Lung (tissue), 13 donors: Measurements from ENCODE around the gene IHH. TPM values are rescaled to one million over a fixed set of nuclear protein-coding genes. Genes with fewer than 3 reads are reported as not detected.

Experiments
- ATAC-seq: fragments of 200-7000 bp; cut with Tn5 transposase; one replicate; pipeline ENCODE4 v1.9.1; 2020; ENCODE audit warnings: moderate number of reproducible peaks; ENCODE audit not compliant: insufficient read depth, low FRiP score
- DNase-seq, 3 donors: peaks; one replicate each; pipeline ENCODE4 v3.0.0-alpha.2; 2013 to 2017
- H3K27ac ChIP-seq, 2 donors: one replicate each; pipeline ENCODE4 v1.5.1; 2013; ENCODE audit warnings: mild to moderate bottlenecking in 2 of 2, moderate library complexity in 2 of 2, control low read depth in 1 of 2, inconsistent platforms in 1 of 2, low read depth in 1 of 2, low read length in 1 of 2
- H3K27me3 ChIP-seq, 3 donors: one replicate each; pipeline ENCODE4 v1.5.1; 2013; ENCODE audit warnings: low read length in 2 of 3; ENCODE audit not compliant: control insufficient read depth in 3 of 3, insufficient read depth in 3 of 3
- H3K36me3 ChIP-seq, 4 donors: one replicate each; pipeline ENCODE4 v1.5.1; 2013; ENCODE audit warnings: low read length in 4 of 4, mild to moderate bottlenecking in 1 of 4, moderate library complexity in 1 of 4; ENCODE audit not compliant: control insufficient read depth in 4 of 4, insufficient read depth in 4 of 4
- H3K4me1 ChIP-seq, 5 donors: one replicate each; pipeline ENCODE4 v1.5.1; 2013; ENCODE audit warnings: low read length in 5 of 5, mild to moderate bottlenecking in 2 of 5, moderate library complexity in 1 of 5; ENCODE audit not compliant: control insufficient read depth in 5 of 5, insufficient read depth in 5 of 5
- H3K4me3 ChIP-seq: one replicate; pipeline ENCODE4 v1.5.1; 2013; ENCODE audit warnings: mild to moderate bottlenecking, control low read depth, moderate library complexity
- H3K9ac ChIP-seq, 2 donors: one replicate each; pipeline ENCODE4 v1.5.1; 2013; ENCODE audit warnings: low read length in 2 of 2, control low read depth in 1 of 2; ENCODE audit not compliant: insufficient read depth in 1 of 2
- H3K9me3 ChIP-seq, 4 donors: one replicate each; pipeline ENCODE4 v1.5.1; 2013; ENCODE audit warnings: low read length in 3 of 4, mild to moderate bottlenecking in 1 of 4, moderate library complexity in 1 of 4; ENCODE audit not compliant: control insufficient read depth in 4 of 4, insufficient read depth in 3 of 4
- WGBS, 2 donors: extraction: QIAGEN DNeasy Blood & Tissue Kit; methylation state at CpG; one replicate each; pipeline ENCODE4 v1.1.7; 2013; 5-methylcytosine and 5-hydroxymethylcytosine counted together
- polyA plus RNA-seq, 2 donors: library from polyadenylated mRNA; stranded (reverse); fragments of 200-250 nt; gene quantifications; one replicate each; pipeline ENCODE4 v1.2.1, GENCODE V29; 2013
- small RNA-seq: library from RNA; depleted of rRNA; stranded (forward); fragments of <200 nt; gene quantifications from one replicate; pipeline ENCODE3, GENCODE V24; 2014; ENCODE audit warnings: low replicate concordance
- total RNA-seq, 2 donors: library from RNA; depleted of rRNA in 1 of 2; stranded (reverse); fragments of >200 nt in 1 of 2; gene quantifications; one replicate each; pipeline ENCODE4 v1.2.1, GENCODE V29; 2014 to 2021
- TF ChIP-seq, protein P1 (sequence below): IDR thresholded peaks from 2 replicates; pipeline ENCODE4 v1.5.1; 2012; ENCODE audit warnings: mild to moderate bottlenecking; ENCODE audit errors: control extremely low read depth, extremely low read depth
- donor health status: control.
- donor health status: control.
- donor health status: Bipolar disorder and iron deficiency.
- donor health status: healthy.
- donor health status: DM: yes; HTN: yes; CAD: no.

IHH gene
- total and polyA plus RNA-seq, 4 donors = 0.55 to 4.4 (median 2.0) TPM

DNA sequence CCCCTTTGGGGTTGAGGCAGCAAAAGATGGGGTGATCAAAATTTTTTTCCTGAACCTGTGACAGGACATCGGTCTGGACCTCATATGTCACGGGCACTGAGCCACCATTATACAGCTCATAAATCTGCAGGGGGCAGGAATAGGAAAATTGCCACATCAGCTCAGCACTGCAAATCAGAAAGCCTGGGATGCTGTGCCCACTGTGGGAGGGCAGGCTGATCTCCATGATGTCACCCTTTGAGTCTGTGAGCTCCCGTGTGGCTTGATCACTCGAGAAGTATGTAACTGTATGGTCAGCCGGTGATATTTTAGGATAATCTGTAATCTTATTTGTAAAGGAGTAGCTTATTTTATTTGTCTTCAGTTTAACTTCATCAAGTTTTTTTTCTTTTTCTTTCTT lies 49.8 kb downstream of the IHH start:
- no peak for DNase-seq
- Histone ChIP-seq H3K36me3 (no peaks in the 10 kb centered on the region), H3K9ac (no peak overlapping the region), H3K4me1 (no peaks in the 10 kb centered on the region), H3K27ac (no peak overlapping the region), H3K27me3 (peaks cover 0 to 4% (median 0%) of the 10 kb centered on the region in 3 donors), H3K4me3 (no peak overlapping the region), H3K9me3 (no peaks in the 10 kb centered on the region)
- TF ChIP-seq, protein P1, sequence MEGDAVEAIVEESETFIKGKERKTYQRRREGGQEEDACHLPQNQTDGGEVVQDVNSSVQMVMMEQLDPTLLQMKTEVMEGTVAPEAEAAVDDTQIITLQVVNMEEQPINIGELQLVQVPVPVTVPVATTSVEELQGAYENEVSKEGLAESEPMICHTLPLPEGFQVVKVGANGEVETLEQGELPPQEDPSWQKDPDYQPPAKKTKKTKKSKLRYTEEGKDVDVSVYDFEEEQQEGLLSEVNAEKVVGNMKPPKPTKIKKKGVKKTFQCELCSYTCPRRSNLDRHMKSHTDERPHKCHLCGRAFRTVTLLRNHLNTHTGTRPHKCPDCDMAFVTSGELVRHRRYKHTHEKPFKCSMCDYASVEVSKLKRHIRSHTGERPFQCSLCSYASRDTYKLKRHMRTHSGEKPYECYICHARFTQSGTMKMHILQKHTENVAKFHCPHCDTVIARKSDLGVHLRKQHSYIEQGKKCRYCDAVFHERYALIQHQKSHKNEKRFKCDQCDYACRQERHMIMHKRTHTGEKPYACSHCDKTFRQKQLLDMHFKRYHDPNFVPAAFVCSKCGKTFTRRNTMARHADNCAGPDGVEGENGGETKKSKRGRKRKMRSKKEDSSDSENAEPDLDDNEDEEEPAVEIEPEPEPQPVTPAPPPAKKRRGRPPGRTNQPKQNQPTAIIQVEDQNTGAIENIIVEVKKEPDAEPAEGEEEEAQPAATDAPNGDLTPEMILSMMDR = no peak
- ATAC-seq = no peak
- WGBS, 2 donors = 85 to 91% methylated on average over 5 of the region's 5 CpGs

DNA sequence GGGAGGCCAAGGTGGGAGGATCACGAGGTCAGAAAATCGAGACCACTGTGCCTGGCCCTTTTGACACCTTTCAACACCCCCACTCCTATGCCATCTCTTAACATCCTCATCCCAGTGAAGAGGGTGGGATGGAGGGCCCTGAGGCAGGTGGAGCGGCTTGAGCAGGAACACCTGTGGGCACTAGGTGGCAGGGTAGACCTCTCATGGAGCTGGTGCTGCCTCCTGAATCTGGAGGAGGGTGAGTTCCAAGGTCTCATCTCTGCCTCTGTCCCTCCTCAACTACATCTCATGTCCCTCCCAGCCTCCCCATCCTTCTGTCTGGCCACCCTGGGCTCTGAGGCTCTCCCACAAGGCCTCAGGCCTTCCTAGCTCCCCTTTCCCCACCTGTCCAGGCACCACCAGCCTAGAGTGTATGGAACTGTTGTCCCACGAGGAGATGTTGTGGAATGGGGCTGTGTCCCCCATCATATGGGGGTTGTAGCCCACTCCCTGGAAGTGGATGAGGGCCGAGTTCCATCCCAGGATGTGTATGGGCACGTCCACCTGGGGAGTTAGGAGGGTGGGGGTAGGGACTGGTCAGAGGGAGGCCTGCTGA lies 50.5 kb downstream of the IHH start:
- Histone ChIP-seq H3K27ac (no peak overlapping the region), H3K4me1 (no peaks in the 10 kb centered on the region), H3K9ac (no peak overlapping the region), H3K27me3 (peaks cover 0 to 4% (median 0%) of the 10 kb centered on the region in 3 donors), H3K4me3 (no peak overlapping the region), H3K36me3 (no peaks in the 10 kb centered on the region), H3K9me3 (no peaks in the 10 kb centered on the region)
- DNase-seq (no peak), ATAC-seq (no peak)
- TF ChIP-seq, protein P1 = no peak
- WGBS, 2 donors = 52 to 59% methylated on average over 6 of the region's 6 CpGs

DNA sequence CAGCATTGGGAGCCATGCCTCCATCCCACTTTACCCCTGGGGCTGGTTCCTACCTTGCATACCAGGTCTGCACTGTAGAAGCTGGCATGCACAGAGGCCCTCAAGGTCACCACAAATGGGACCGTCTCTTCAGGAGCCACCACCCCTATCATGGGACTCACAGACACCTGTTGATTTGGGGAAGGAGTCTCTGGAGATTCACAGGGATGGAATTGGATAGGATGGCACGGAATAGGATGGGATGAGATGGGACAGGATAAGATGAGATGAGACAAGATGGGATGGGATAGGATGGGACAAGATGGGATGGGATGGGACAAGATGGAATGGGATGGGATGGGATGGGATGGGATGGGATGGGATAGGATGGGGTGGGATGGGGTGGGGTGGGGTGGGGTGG lies 51.4 kb downstream of the IHH start:
- no peak for ATAC-seq
- no peaks in the 10 kb centered on the region for H3K36me3 ChIP-seq
- no peak overlapping the region for H3K9ac ChIP-seq
- no peak overlapping the region for H3K4me3 ChIP-seq
- 72 to 81% methylated on average over 2 of the region's 2 CpGs for WGBS, 2 donors
- TF ChIP-seq, protein P1 = no peak
- peaks cover 0 to 10% (median 3%) of the 10 kb centered on the region in 3 donors for H3K27me3 ChIP-seq
- no peaks in the 10 kb centered on the region for H3K9me3 ChIP-seq
- no peak overlapping the region for H3K27ac ChIP-seq
- no peak for DNase-seq
- no peaks in the 10 kb centered on the region for H3K4me1 ChIP-seq

Small RNAs within 50 kb of the gene (small RNA-seq; reads per million reads assigned to genes)
- gene MIR3131 = not detected
- gene RN7SL764P = not detected

Other genes with a start within 250 kb of the IHH start
- not detected for gene PRKAG3, start 229.1 kb downstream of the IHH start, total RNA-seq
- gene PRKAG3, start 229.1 kb downstream of the IHH start, polyA plus RNA-seq = under 1 TPM in 1 of 2 donors, not detected in 1; 0.01 TPM
- gene WNT6, start 201.1 kb downstream of the IHH start, total RNA-seq = under 1 TPM; 0.40 to 0.54 TPM
- under 1 TPM; 0.08 to 0.16 TPM for gene WNT6, start 201.1 kb downstream of the IHH start, polyA plus RNA-seq
- under 1 TPM; 0.65 to 0.77 TPM for gene WNT10A, start 180.1 kb downstream of the IHH start, total RNA-seq
- gene WNT10A, start 180.1 kb downstream of the IHH start, polyA plus RNA-seq = under 1 TPM; 0.17 to 0.43 TPM
- gene CDK5R2, start 101.3 kb downstream of the IHH start, total RNA-seq = under 1 TPM in 1 of 2 donors, not detected in 1; 0.17 TPM
- gene CDK5R2, start 101.3 kb downstream of the IHH start, polyA plus RNA-seq = under 1 TPM; 0.03 to 0.08 TPM
- not detected for gene FEV, start 75.7 kb downstream of the IHH start, total RNA-seq
- not detected for gene FEV, start 75.7 kb downstream of the IHH start, polyA plus RNA-seq
- not detected for gene CRYBA2, start 67.5 kb downstream of the IHH start, total RNA-seq
- under 1 TPM in 1 of 2 donors, not detected in 1; 0.08 TPM for gene CRYBA2, start 67.5 kb downstream of the IHH start, polyA plus RNA-seq
- gene CFAP65, start 19.4 kb downstream of the IHH start, total RNA-seq = 10 to 100 TPM; 10.3 to 16.5 TPM
- gene CFAP65, start 19.4 kb downstream of the IHH start, polyA plus RNA-seq = 1 to 10 TPM; 3.9 to 5.8 TPM
- 10 to 100 TPM; 13.3 to 21.1 TPM for gene NHEJ1, start 99.9 kb upstream of the IHH start, total RNA-seq
- 10 to 100 TPM in 1 of 2 donors, 1 to 10 TPM in 1; 8.4 to 11.7 TPM for gene NHEJ1, start 99.9 kb upstream of the IHH start, polyA plus RNA-seq
- gene SLC23A3, start 109.1 kb upstream of the IHH start, total RNA-seq = 1 to 10 TPM; 2.0 to 2.5 TPM
- 1 to 10 TPM in 1 of 2 donors, under 1 TPM in 1; 0.80 to 1.7 TPM for gene SLC23A3, start 109.1 kb upstream of the IHH start, polyA plus RNA-seq
- 10 to 100 TPM; 27.5 to 66.9 TPM for gene CNPPD1, start 116.0 kb upstream of the IHH start, total RNA-seq
- 10 to 100 TPM; 37.2 to 60.1 TPM for gene CNPPD1, start 116.0 kb upstream of the IHH start, polyA plus RNA-seq
- gene RETREG2, start 117.4 kb upstream of the IHH start, total RNA-seq = 10 to 100 TPM; 42.1 to 80.6 TPM
- 10 to 100 TPM; 46.8 to 56.6 TPM for gene RETREG2, start 117.4 kb upstream of the IHH start, polyA plus RNA-seq
- 10 to 100 TPM; 28.2 to 41.4 TPM for gene ZFAND2B, start 145.9 kb upstream of the IHH start, total RNA-seq
- gene ZFAND2B, start 145.9 kb upstream of the IHH start, polyA plus RNA-seq = 10 to 100 TPM; 37.7 to 45.1 TPM
- 10 to 100 TPM; 17.2 to 40.4 TPM for gene ABCB6, start 158.0 kb upstream of the IHH start, total RNA-seq
- gene ABCB6, start 158.0 kb upstream of the IHH start, polyA plus RNA-seq = 10 to 100 TPM; 27.7 to 49.4 TPM
- gene ATG9A, start 168.7 kb upstream of the IHH start, total RNA-seq = 10 to 100 TPM; 49.1 TPM
- gene ATG9A, start 168.7 kb upstream of the IHH start, polyA plus RNA-seq = 10 to 100 TPM; 22.5 to 36.1 TPM
- gene ANKZF1, start 168.9 kb upstream of the IHH start, total RNA-seq = 100 to 1,000 TPM in 1 of 2 donors, 10 to 100 TPM in 1; 40.1 to 101 TPM
- gene ANKZF1, start 168.9 kb upstream of the IHH start, polyA plus RNA-seq = 10 to 100 TPM; 22.3 to 28.4 TPM
- 10 to 100 TPM; 18.1 to 18.7 TPM for gene GLB1L, start 184.5 kb upstream of the IHH start, total RNA-seq
- 1 to 10 TPM; 7.5 to 9.1 TPM for gene GLB1L, start 184.5 kb upstream of the IHH start, polyA plus RNA-seq
- gene STK16, start 184.6 kb upstream of the IHH start, total RNA-seq = 10 to 100 TPM; 16.2 to 25.7 TPM
- gene STK16, start 184.6 kb upstream of the IHH start, polyA plus RNA-seq = 10 to 100 TPM; 25.2 to 50.5 TPM
- 10 to 100 TPM in 1 of 2 donors, 1 to 10 TPM in 1; 5.7 to 20.3 TPM for gene TUBA4B, start 192.3 kb upstream of the IHH start, total RNA-seq
- gene TUBA4B, start 192.3 kb upstream of the IHH start, polyA plus RNA-seq = 10 to 100 TPM in 1 of 2 donors, 1 to 10 TPM in 1; 8.7 to 12.2 TPM
- 10 to 100 TPM; 15.6 to 37.9 TPM for gene TUBA4A, start 193.0 kb upstream of the IHH start, total RNA-seq
- 10 to 100 TPM; 48.1 to 82.1 TPM for gene TUBA4A, start 193.0 kb upstream of the IHH start, polyA plus RNA-seq
- gene DNAJB2, start 218.4 kb upstream of the IHH start, total RNA-seq = 10 to 100 TPM; 77.3 to 79.6 TPM
- 10 to 100 TPM; 63.7 to 73.4 TPM for gene DNAJB2, start 218.4 kb upstream of the IHH start, polyA plus RNA-seq
- gene PTPRN, start 248.5 kb upstream of the IHH start, total RNA-seq = 1 to 10 TPM in 1 of 2 donors, under 1 TPM in 1; 0.21 to 2.6 TPM
- gene PTPRN, start 248.5 kb upstream of the IHH start, polyA plus RNA-seq = under 1 TPM; 0.11 to 0.22 TPM